ENCODE results near the gene TMEM132D. TPM values are rescaled to one million over a fixed set of nuclear protein-coding genes. Genes with fewer than 3 reads are reported as not detected.

TMEM132D gene
- total and polyA plus RNA-seq, 2 experiments from 2014 or later: 2.0 to 2.4 TPM

GRCh38 chr12:129585296-129585695 lies 318.5 kb downstream of the TMEM132D start:
- Histone ChIP-seq H3K9me3 (ENCODE audit: low read depth) (no peaks in the 10 kb centered on the region), H4K20me1 (ENCODE audit: insufficient read depth, poor library complexity, severe bottlenecking) (no peaks in the 10 kb centered on the region), H3K27ac (no peak overlapping the region), H2AFZ (no peak overlapping the region), H3K4me3 (no peak overlapping the region), H3K9me2 (replicated peaks; ENCODE audit: insufficient read depth) (no peaks in the 10 kb centered on the region), H3K36me3 (replicated peaks; ENCODE audit: insufficient read depth, low read depth) (no peaks in the 10 kb centered on the region), H3K4me1 (ENCODE audit: insufficient read depth) (no peaks in the 10 kb centered on the region), H3K79me2 (no peaks in the 10 kb centered on the region), H3K27me3 (no peaks in the 10 kb centered on the region), H3K4me2 (no peak overlapping the region)
- DNase-seq (ENCODE audit: low spot score): no peak
- TF ChIP-seq EZH2 (IDR thresholded peaks at IDR 0.05; ENCODE audit: borderline replicate concordance) (no peak), EZH2phosphoT487 (IDR thresholded peaks at IDR 0.05; ENCODE audit: low read depth, severe bottlenecking, unreplicated experiment) (no peak)
- TF ChIP-seq, protein P1, sequence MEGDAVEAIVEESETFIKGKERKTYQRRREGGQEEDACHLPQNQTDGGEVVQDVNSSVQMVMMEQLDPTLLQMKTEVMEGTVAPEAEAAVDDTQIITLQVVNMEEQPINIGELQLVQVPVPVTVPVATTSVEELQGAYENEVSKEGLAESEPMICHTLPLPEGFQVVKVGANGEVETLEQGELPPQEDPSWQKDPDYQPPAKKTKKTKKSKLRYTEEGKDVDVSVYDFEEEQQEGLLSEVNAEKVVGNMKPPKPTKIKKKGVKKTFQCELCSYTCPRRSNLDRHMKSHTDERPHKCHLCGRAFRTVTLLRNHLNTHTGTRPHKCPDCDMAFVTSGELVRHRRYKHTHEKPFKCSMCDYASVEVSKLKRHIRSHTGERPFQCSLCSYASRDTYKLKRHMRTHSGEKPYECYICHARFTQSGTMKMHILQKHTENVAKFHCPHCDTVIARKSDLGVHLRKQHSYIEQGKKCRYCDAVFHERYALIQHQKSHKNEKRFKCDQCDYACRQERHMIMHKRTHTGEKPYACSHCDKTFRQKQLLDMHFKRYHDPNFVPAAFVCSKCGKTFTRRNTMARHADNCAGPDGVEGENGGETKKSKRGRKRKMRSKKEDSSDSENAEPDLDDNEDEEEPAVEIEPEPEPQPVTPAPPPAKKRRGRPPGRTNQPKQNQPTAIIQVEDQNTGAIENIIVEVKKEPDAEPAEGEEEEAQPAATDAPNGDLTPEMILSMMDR (IDR thresholded peaks at IDR 0.05; ENCODE audit: poor library complexity): no peak
- WGBS (ENCODE audit: low lambda C conversion rate, missing lambda C conversion rate): 96% methylated on average over 9 of the region's 9 CpGs

- Histone ChIP-seq H4K20me1 (ENCODE audit: insufficient read depth, poor library complexity, severe bottlenecking) (no peaks in the 10 kb centered on the region), H3K79me2 (no peaks in the 10 kb centered on the region), H3K4me3 (no peak overlapping the region), H3K9me2 (replicated peaks; ENCODE audit: insufficient read depth) (no peaks in the 10 kb centered on the region), H3K27me3 (no peaks in the 10 kb centered on the region), H3K27ac (no peak overlapping the region), H3K4me2 (no peak overlapping the region), H3K4me1 (ENCODE audit: insufficient read depth) (no peaks in the 10 kb centered on the region), H3K9me3 (ENCODE audit: low read depth) (no peaks in the 10 kb centered on the region), H3K36me3 (replicated peaks; ENCODE audit: insufficient read depth, low read depth) (no peaks in the 10 kb centered on the region), H2AFZ (no peak overlapping the region)
- 84% methylated on average over 5 of the region's 5 CpGs for WGBS (ENCODE audit: low lambda C conversion rate, missing lambda C conversion rate)
- DNase-seq (ENCODE audit: low spot score): no peak
- TF ChIP-seq EZH2phosphoT487 (IDR thresholded peaks at IDR 0.05; ENCODE audit: low read depth, severe bottlenecking, unreplicated experiment) (no peak), EZH2 (IDR thresholded peaks at IDR 0.05; ENCODE audit: borderline replicate concordance) (no peak)
- TF ChIP-seq, protein P1 (IDR thresholded peaks at IDR 0.05; ENCODE audit: poor library complexity): no peak
Measured at GRCh38 chr12:129579879-129580278, 323.9 kb downstream of the TMEM132D start.

DNA sequence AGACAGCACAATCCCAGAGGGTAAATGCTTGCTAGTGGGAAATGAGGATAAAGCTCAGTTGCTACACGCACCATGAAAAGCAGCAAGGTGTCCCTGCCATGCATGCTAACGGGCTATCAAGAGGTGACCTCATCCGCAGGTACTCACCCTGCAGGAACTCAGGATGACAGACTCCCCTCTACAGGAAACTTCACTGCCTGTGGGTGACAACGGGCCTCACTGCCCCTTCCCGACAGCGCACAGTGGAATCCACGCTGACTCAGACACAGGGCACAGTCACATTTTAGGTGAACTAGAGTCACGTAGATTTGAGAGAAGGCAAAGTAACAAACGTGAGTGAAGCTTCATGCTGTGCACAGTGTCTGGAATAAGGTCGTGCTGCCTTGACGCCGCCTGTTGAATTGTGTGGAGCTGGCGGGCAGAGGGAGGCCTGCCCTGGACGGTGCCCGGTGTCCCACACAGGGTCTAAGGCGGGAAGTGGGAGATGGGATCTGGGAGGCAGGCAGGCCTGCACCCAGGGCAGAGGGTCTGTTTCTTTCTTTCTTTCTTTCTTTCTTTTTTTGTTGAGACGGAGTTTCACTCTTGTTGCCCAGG lies 331.8 kb downstream of the TMEM132D start:
- Histone ChIP-seq H3K4me3 (no peak overlapping the region), H3K27me3 (no peaks in the 10 kb centered on the region), H3K4me1 (ENCODE audit: insufficient read depth) (no peaks in the 10 kb centered on the region), H3K9me2 (replicated peaks; ENCODE audit: insufficient read depth) (no peaks in the 10 kb centered on the region), H4K20me1 (ENCODE audit: insufficient read depth, poor library complexity, severe bottlenecking) (no peaks in the 10 kb centered on the region), H3K4me2 (no peak overlapping the region), H3K9me3 (ENCODE audit: low read depth) (no peaks in the 10 kb centered on the region), H3K36me3 (replicated peaks; ENCODE audit: insufficient read depth, low read depth) (no peaks in the 10 kb centered on the region), H3K79me2 (no peaks in the 10 kb centered on the region), H2AFZ (no peak overlapping the region), H3K27ac (no peak overlapping the region)
- 87% methylated on average over 17 of the region's 17 CpGs for WGBS (ENCODE audit: low lambda C conversion rate, missing lambda C conversion rate)
- TF ChIP-seq, protein P1 (IDR thresholded peaks at IDR 0.05; ENCODE audit: poor library complexity): no peak
- TF ChIP-seq EZH2 (IDR thresholded peaks at IDR 0.05; ENCODE audit: borderline replicate concordance) (no peak), EZH2phosphoT487 (IDR thresholded peaks at IDR 0.05; ENCODE audit: low read depth, severe bottlenecking, unreplicated experiment) (no peak)
- DNase-seq (ENCODE audit: low spot score): no peak
